Measurements from ENCODE around the gene SURF4. TPM values are rescaled to one million over a fixed set of nuclear protein-coding genes. Genes with fewer than 3 reads are reported as not detected.

SURF4 gene
- total and polyA plus RNA-seq, 2 donors (not counting 1 experiment from before 2014, with no cell fraction given), result 34.7 to 43.8 TPM

DNA sequence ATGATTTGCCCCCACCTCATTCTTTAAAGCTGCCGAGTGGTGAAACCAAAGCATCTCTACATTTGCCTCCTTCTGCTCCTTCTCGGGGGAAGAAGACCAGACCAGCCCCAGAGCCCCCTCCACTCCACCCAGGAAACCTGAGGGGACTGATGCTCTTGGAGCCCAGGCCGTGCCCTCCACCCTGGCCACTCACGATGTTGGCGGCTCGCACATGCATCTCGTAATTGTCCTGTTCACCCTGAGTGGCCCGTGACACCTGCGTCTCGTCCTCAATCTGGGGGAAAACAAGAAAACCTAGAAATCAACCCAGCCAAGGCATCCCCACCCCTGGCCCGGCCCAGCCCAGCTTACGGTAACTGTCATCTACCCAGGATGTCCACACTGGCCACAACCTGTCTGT lies 30.9 kb downstream of the SURF4 start:
- DNase-seq (no peak), ATAC-seq (ENCODE audit: low read depth) (no peak)
- H3K4me3 ChIP-seq (ENCODE audit: control extremely low read depth in 1 of 5, extremely low read depth in 1 of 5, insufficient read depth in 1 of 5, low read depth in 2 of 5, low read length in 4 of 5), result no peak overlapping the region
- no peak overlapping the region for H3K4me2 ChIP-seq (replicated peaks; ENCODE audit: low read depth, low read length, poor library complexity, severe bottlenecking)
- H2AFZ ChIP-seq (ENCODE audit: insufficient read depth, low read depth, low read length, poor library complexity, severe bottlenecking), result no peak overlapping the region
- no peaks in the 10 kb centered on the region for H3K27me3 Mint-ChIP-seq
- peaks cover 0 to 56% of the 10 kb centered on the region in 2 experiments for H3K36me3 ChIP-seq (replicated peaks in 1 of 2; ENCODE audit: control extremely low read depth in 1 of 2, control insufficient read depth in 1 of 2, extremely low read depth in 1 of 2, insufficient read depth in 2 of 2, low read length in 1 of 2)
- H3K27me3 ChIP-seq (replicated peaks in 1 of 4; ENCODE audit: control extremely low read depth in 1 of 4, control insufficient read depth in 3 of 4, insufficient read depth in 4 of 4, low read length in 3 of 4), result no peaks in the 10 kb centered on the region
- TF ChIP-seq, protein P1, sequence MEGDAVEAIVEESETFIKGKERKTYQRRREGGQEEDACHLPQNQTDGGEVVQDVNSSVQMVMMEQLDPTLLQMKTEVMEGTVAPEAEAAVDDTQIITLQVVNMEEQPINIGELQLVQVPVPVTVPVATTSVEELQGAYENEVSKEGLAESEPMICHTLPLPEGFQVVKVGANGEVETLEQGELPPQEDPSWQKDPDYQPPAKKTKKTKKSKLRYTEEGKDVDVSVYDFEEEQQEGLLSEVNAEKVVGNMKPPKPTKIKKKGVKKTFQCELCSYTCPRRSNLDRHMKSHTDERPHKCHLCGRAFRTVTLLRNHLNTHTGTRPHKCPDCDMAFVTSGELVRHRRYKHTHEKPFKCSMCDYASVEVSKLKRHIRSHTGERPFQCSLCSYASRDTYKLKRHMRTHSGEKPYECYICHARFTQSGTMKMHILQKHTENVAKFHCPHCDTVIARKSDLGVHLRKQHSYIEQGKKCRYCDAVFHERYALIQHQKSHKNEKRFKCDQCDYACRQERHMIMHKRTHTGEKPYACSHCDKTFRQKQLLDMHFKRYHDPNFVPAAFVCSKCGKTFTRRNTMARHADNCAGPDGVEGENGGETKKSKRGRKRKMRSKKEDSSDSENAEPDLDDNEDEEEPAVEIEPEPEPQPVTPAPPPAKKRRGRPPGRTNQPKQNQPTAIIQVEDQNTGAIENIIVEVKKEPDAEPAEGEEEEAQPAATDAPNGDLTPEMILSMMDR (IDR thresholded peaks at IDR 0.05), result no peak
- no peak for TF ChIP-seq EZH2 (IDR thresholded peaks at IDR 0.05; ENCODE audit: borderline replicate concordance, insufficient read depth, low read depth, low read length, poor library complexity, severe bottlenecking)
- peaks cover 55% of the 10 kb centered on the region for H3K4me1 Mint-ChIP-seq
- intact Hi-C loops (cut with micrococcal nuclease), result loop anchor here (5.0 kb wide), 1 partner anchor 132 kb away; the partner anchor contains the start of gene SLC2A6
- ChIA-PET POLR2A (no interaction called here), CTCF (no interaction called here)
- H3K27ac Mint-ChIP-seq, result no peak overlapping the region
- no peak overlapping the region for H3K27ac ChIP-seq (ENCODE audit: low read length in 2 of 2)
- peaks cover 0 to 4% (median under 1%) of the 10 kb centered on the region in 3 donors for H3K9me3 ChIP-seq (ENCODE audit: control extremely low read depth in 1 of 3, control insufficient read depth in 2 of 3, insufficient read depth in 1 of 3, low read length in 2 of 3)
- H3K79me2 ChIP-seq (ENCODE audit: control insufficient read depth, insufficient read depth, low read length), result peaks cover 41% of the 10 kb centered on the region
- WGBS (ENCODE audit: insufficient coverage), result 96% methylated on average over 12 of the region's 12 CpGs
- peaks cover 42 to 56% of the 10 kb centered on the region in 2 donors for H3K4me1 ChIP-seq (ENCODE audit: control insufficient read depth in 2 of 2, insufficient read depth in 2 of 2, low read length in 2 of 2)
- H3K9ac ChIP-seq (ENCODE audit: low read length), result no peak overlapping the region
- H4K20me1 ChIP-seq (ENCODE audit: control insufficient read depth, insufficient read depth, low read length, poor library complexity, severe bottlenecking), result peaks cover 22% of the 10 kb centered on the region
- H3K4me3 Mint-ChIP-seq, result no peak overlapping the region
- H3K9me3 Mint-ChIP-seq (ENCODE audit: insufficient read depth), result no peaks in the 10 kb centered on the region

DNA sequence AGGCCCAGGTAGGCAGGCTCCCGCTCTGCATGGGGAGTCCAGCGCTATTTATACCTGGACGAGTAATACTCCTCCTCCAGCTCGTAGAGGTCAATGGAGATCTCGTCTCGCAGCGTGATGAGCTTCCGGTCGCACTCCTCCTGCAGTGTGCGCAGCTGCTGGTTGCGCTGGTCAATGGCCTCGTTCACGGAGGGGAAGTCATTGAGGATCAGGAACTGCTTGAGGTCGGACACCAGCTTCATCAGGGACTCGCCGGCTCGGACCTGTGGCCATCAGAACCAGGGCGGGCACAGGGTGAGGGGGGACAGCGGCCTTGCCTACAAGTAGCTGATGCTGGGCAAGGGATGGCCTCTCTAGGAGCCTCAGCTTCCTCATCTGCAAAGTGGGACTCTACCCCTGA lies 31.8 kb downstream of the SURF4 start:
- ATAC-seq (ENCODE audit: low read depth) (no peak), DNase-seq (no peak)
- peaks cover 43 to 57% of the 10 kb centered on the region in 2 donors for H3K4me1 ChIP-seq (ENCODE audit: control insufficient read depth in 2 of 2, insufficient read depth in 2 of 2, low read length in 2 of 2)
- H3K9me3 Mint-ChIP-seq (ENCODE audit: insufficient read depth), result no peaks in the 10 kb centered on the region
- no peak overlapping the region for H3K9ac ChIP-seq (ENCODE audit: low read length)
- H3K36me3 ChIP-seq (replicated peaks in 1 of 2; ENCODE audit: control extremely low read depth in 1 of 2, control insufficient read depth in 1 of 2, extremely low read depth in 1 of 2, insufficient read depth in 2 of 2, low read length in 1 of 2), result peaks cover 0 to 53% of the 10 kb centered on the region in 2 experiments
- WGBS (ENCODE audit: insufficient coverage), result 98% methylated on average over 19 of the region's 19 CpGs
- H3K4me1 Mint-ChIP-seq, result peaks cover 56% of the 10 kb centered on the region
- peaks cover 0 to 9% (median 3%) of the 10 kb centered on the region in 3 donors for H3K9me3 ChIP-seq (ENCODE audit: control extremely low read depth in 1 of 3, control insufficient read depth in 2 of 3, insufficient read depth in 1 of 3, low read length in 2 of 3)
- POLR2A ChIA-PET, result no interaction called here
- H3K79me2 ChIP-seq (ENCODE audit: control insufficient read depth, insufficient read depth, low read length), result peaks cover 40% of the 10 kb centered on the region
- no peak overlapping the region for H3K4me2 ChIP-seq (replicated peaks; ENCODE audit: low read depth, low read length, poor library complexity, severe bottlenecking)
- no peak overlapping the region for H3K27ac Mint-ChIP-seq
- H3K27me3 Mint-ChIP-seq, result no peaks in the 10 kb centered on the region
- CTCF ChIA-PET, result interaction anchor here (1.5 kb wide), 1 partner anchor 14 kb away, joined by 5 read pairs; no protein-coding TSS in a partner anchor
- H2AFZ ChIP-seq (ENCODE audit: insufficient read depth, low read depth, low read length, poor library complexity, severe bottlenecking), result no peak overlapping the region
- intact Hi-C loops (cut with micrococcal nuclease), result no loop called here
- H4K20me1 ChIP-seq (ENCODE audit: control insufficient read depth, insufficient read depth, low read length, poor library complexity, severe bottlenecking), result peaks cover 13% of the 10 kb centered on the region
- TF ChIP-seq, protein P1 (IDR thresholded peaks at IDR 0.05), result no peak
- TF ChIP-seq EZH2 (IDR thresholded peaks at IDR 0.05; ENCODE audit: borderline replicate concordance, insufficient read depth, low read depth, low read length, poor library complexity, severe bottlenecking), result no peak
- no peak overlapping the region for H3K4me3 ChIP-seq (ENCODE audit: control extremely low read depth in 1 of 5, extremely low read depth in 1 of 5, insufficient read depth in 1 of 5, low read depth in 2 of 5, low read length in 4 of 5)
- H3K27ac ChIP-seq (ENCODE audit: low read length in 2 of 2), result no peak overlapping the region
- no peak overlapping the region for H3K4me3 Mint-ChIP-seq
- no peaks in the 10 kb centered on the region for H3K27me3 ChIP-seq (replicated peaks in 1 of 4; ENCODE audit: control extremely low read depth in 1 of 4, control insufficient read depth in 3 of 4, insufficient read depth in 4 of 4, low read length in 3 of 4)
